H1 (cell line): Measurements from ENCODE around the gene HMCN2. TPM values are rescaled to one million over a fixed set of nuclear protein-coding genes. Genes with fewer than 3 reads are reported as not detected.

ENCODE experiments used
- CTCF ChIA-PET: fragments of 300-600 bp; sonication (Branson Sonifier 250); formaldehyde crosslinking; loops from one replicate; lab custom pipeline; 2021; ENCODE audit not compliant: partially characterized antibody; lab: Charles Lee
- POLR2A ChIA-PET: fragments of 300-600 bp; sonication (Branson Sonifier 250); formaldehyde crosslinking; loops from one replicate; lab custom pipeline; 2021; ENCODE audit warnings: inconsistent platforms; ENCODE audit not compliant: partially characterized antibody; lab: Charles Lee
- DNase-seq, 2 experiments: peaks; one replicate each; pipeline versions ENCODE4 v3.0.0 to v3.0.0-alpha.2; 2010 to 2022; ENCODE audit warnings: low spot score in 2 of 2, low read depth in 1 of 2, mixed read lengths in 1 of 2
- FAIRE-seq: peaks from 2 replicates; lab custom pipeline; 2011; peaks lifted over from hg19 to GRCh38; lab: Jason Lieb, UNC
- H2AFZ ChIP-seq: 2 replicates; pipeline ENCODE4 v1.8.1; 2012; ENCODE audit warnings: low read length, inconsistent platforms
- H2AK5ac ChIP-seq: 2 replicates; pipeline ENCODE4 v1.6.1; 2013; ENCODE audit warnings: low read depth, low read length
- H2BK120ac ChIP-seq: replicated peaks from 2 replicates; pipeline ENCODE3; 2013; ENCODE audit warnings: low read depth, low read length, inconsistent platforms
- H2BK12ac ChIP-seq: 2 replicates; pipeline ENCODE4 v1.6.1; 2013; ENCODE audit warnings: low read depth, low read length
- H2BK15ac ChIP-seq: 2 replicates; pipeline ENCODE4 v1.6.1; 2013; ENCODE audit warnings: low read length
- H2BK20ac ChIP-seq: 2 replicates; pipeline ENCODE4 v1.6.1; 2013; ENCODE audit warnings: low read length
- H2BK5ac ChIP-seq: 2 replicates; pipeline ENCODE4 v1.6.1; 2013; ENCODE audit warnings: low read depth, low read length
- H3K14ac ChIP-seq: 2 replicates; pipeline ENCODE4 v1.6.1; 2013; ENCODE audit warnings: inconsistent platforms; ENCODE audit not compliant: insufficient read length
- H3K18ac ChIP-seq: 2 replicates; pipeline ENCODE4 v1.6.1; 2013; ENCODE audit warnings: low read length; ENCODE audit errors: extremely low read depth
- H3K23ac ChIP-seq: 2 replicates; pipeline ENCODE4 v1.6.1; 2013; ENCODE audit warnings: inconsistent platforms; ENCODE audit not compliant: insufficient read length
- H3K23me2 ChIP-seq: 2 replicates; pipeline ENCODE4 v1.6.1; 2013; ENCODE audit warnings: low read depth, low read length
- H3K27ac ChIP-seq: 2 replicates; pipeline ENCODE4 v1.6.1; 2011; ENCODE audit warnings: low read depth, low read length, inconsistent platforms
- H3K27me3 ChIP-seq, 4 experiments: replicated peaks in 1 of 4; 1 replicate in 1 of 4; 2 replicates in 3 of 4; pipeline versions ENCODE4 v1.6.1 to v1.8.1; 2011 to 2013; ENCODE audit warnings: low read length in 3 of 4, mild to moderate bottlenecking in 3 of 4, inconsistent platforms in 2 of 4, mixed read lengths in 2 of 4, moderate library complexity in 1 of 4; ENCODE audit not compliant: control insufficient read depth in 3 of 4, insufficient read depth in 3 of 4; ENCODE audit errors: extremely low read depth in 1 of 4
- H3K36me3 ChIP-seq, 4 experiments: 2 replicates each; pipeline versions ENCODE4 v1.6.1 to v1.8.1; 2011 to 2013; ENCODE audit warnings: mild to moderate bottlenecking in 4 of 4, low read length in 3 of 4, moderate library complexity in 2 of 4, control low read depth in 1 of 4, inconsistent platforms in 1 of 4; ENCODE audit not compliant: insufficient read depth in 4 of 4, control insufficient read depth in 2 of 4
- H3K4ac ChIP-seq: replicated peaks from 2 replicates; pipeline ENCODE3; 2013; ENCODE audit warnings: low read length, low read depth, mixed read lengths, inconsistent platforms; ENCODE audit not compliant: insufficient read length
- H3K4me1 ChIP-seq, 4 experiments: replicated peaks in 1 of 4; 1 replicate in 1 of 4; 2 replicates in 3 of 4; pipeline versions ENCODE4 v1.6.1 to v1.8.1; 2011 to 2013; ENCODE audit warnings: low read length in 3 of 4, inconsistent platforms in 2 of 4, mixed read lengths in 1 of 4; ENCODE audit not compliant: insufficient read depth in 4 of 4, control insufficient read depth in 3 of 4
- H3K4me2 ChIP-seq, 2 experiments: 2 replicates each; pipeline versions ENCODE4 v1.6.1 to v1.8.1; 2011 to 2013; ENCODE audit warnings: low read depth in 2 of 2, low read length in 2 of 2, control low read depth in 1 of 2, inconsistent platforms in 1 of 2, mild to moderate bottlenecking in 1 of 2; ENCODE audit not compliant: insufficient read depth in 1 of 2
- H3K4me3 ChIP-seq, 4 experiments: fragments of 200-600, 300-600 bp in 1 of 4; sonication (generic), shearing (Covaris generic), sonication (Bioruptor Twin) in 1 of 4; 2 replicates each; pipeline versions ENCODE4 v1.5.1 to v1.8.1; 2011 to 2016; ENCODE audit warnings: low read length in 4 of 4, low read depth in 3 of 4, control low read depth in 2 of 4, inconsistent platforms in 2 of 4, mild to moderate bottlenecking in 2 of 4, mixed read lengths in 1 of 4, moderate library complexity in 1 of 4; ENCODE audit not compliant: insufficient read depth in 2 of 4; ENCODE audit errors: extremely low read depth in 1 of 4
- H3K56ac ChIP-seq: replicated peaks from 2 replicates; pipeline ENCODE3; 2013; ENCODE audit warnings: low read depth, mild to moderate bottlenecking, mixed read lengths, low read length, inconsistent platforms; ENCODE audit not compliant: insufficient read length
- H3K79me1 ChIP-seq: 2 replicates; pipeline ENCODE4 v1.6.1; 2013; ENCODE audit warnings: low read depth, low read length, control low read depth
- H3K79me2 ChIP-seq, 2 experiments: 2 replicates each; pipeline versions ENCODE4 v1.6.1 to v1.8.1; 2012 to 2013; ENCODE audit warnings: low read length in 2 of 2, mild to moderate bottlenecking in 2 of 2, inconsistent platforms in 1 of 2; ENCODE audit not compliant: insufficient read depth in 2 of 2, control insufficient read depth in 1 of 2
- H3K9ac ChIP-seq, 4 experiments: replicated peaks in 1 of 4; 1 replicate in 1 of 4; 2 replicates in 3 of 4; pipeline versions ENCODE4 v1.6.1 to v1.8.1; 2011 to 2013; ENCODE audit warnings: low read depth in 3 of 4, low read length in 3 of 4, control low read depth in 2 of 4, mild to moderate bottlenecking in 2 of 4, moderate library complexity in 2 of 4, inconsistent platforms in 1 of 4; ENCODE audit errors: extremely low read depth in 1 of 4
- H3K9me3 ChIP-seq, 2 experiments: 2 replicates each; pipeline versions ENCODE4 v1.6.1 to v1.8.1; 2012 to 2013; ENCODE audit warnings: mild to moderate bottlenecking in 2 of 2, moderate library complexity in 2 of 2, control low read depth in 1 of 2, inconsistent platforms in 1 of 2, low read depth in 1 of 2, low read length in 1 of 2, mixed read lengths in 1 of 2; ENCODE audit not compliant: insufficient read depth in 2 of 2
- H4K20me1 ChIP-seq, 2 experiments: replicated peaks in 1 of 2; 2 replicates each; pipeline versions ENCODE3 to v1.8.1; 2011 to 2013; ENCODE audit warnings: inconsistent platforms in 2 of 2, low read length in 2 of 2, mild to moderate bottlenecking in 1 of 2; ENCODE audit not compliant: insufficient read depth in 2 of 2, control insufficient read depth in 1 of 2
- H4K5ac ChIP-seq: 2 replicates; pipeline ENCODE4 v1.6.1; 2013; ENCODE audit warnings: low read length, low read depth, mixed read lengths, inconsistent platforms; ENCODE audit not compliant: insufficient read length
- H4K8ac ChIP-seq: 2 replicates; pipeline ENCODE4 v1.8.0; 2013; ENCODE audit warnings: mild to moderate bottlenecking, moderate library complexity, low read length, inconsistent platforms; ENCODE audit not compliant: insufficient read depth; ENCODE audit errors: extremely low read depth
- H4K91ac ChIP-seq: replicated peaks from 2 replicates; pipeline ENCODE3; 2013; ENCODE audit warnings: low read length, mixed read lengths, inconsistent platforms; ENCODE audit not compliant: insufficient read length
- MAX ChIP-seq: IDR thresholded peaks from 2 replicates; pipeline ENCODE4 v1.6.1; 2012; ENCODE audit warnings: inconsistent platforms
- SIN3A ChIP-seq, 2 experiments: IDR thresholded peaks in 1 of 2; conservative IDR thresholded peaks in 1 of 2; 2 replicates each; pipeline ENCODE4 v1.6.1; 2011 to 2012; ENCODE audit warnings: low read length in 2 of 2, improper control_type of control experiment in 1 of 2, low read depth in 1 of 2, mild to moderate bottlenecking in 1 of 2
- WGBS, 2 experiments: shearing (Covaris generic) in 1 of 2; methylation state at CpG; one replicate each; pipeline versions ENCODE4 v1.1.6 to v1.1.7; 2013 to 2015; ENCODE audit warnings: low lambda C conversion rate in 2 of 2, mixed read lengths in 2 of 2, inconsistent platforms in 1 of 2, low coverage in 1 of 2, missing lambda C conversion rate in 1 of 2; ENCODE audit not compliant: insufficient replicate concordance in 2 of 2, insufficient coverage in 1 of 2, insufficient read length in 1 of 2; ENCODE audit errors: extremely low coverage in 1 of 2, missing lambda C conversion rate in 1 of 2; 5-methylcytosine and 5-hydroxymethylcytosine counted together
- polyA plus RNA-seq, 7 experiments: library from polyadenylated mRNA; depleted of rRNA in 3 of 7; stranded (reverse) in 5 of 7; unstranded in 2 of 7; fragments of >200 nt in 5 of 7; fragments of 200-250 nt in 2 of 7; gene quantifications; 1 replicate in 5 of 7; 2 replicates in 1 of 7; 4 replicates in 1 of 7; pipeline versions ENCODE4 v1.2.1 to v1.2.3, GENCODE V29; 2011 to 2013; ENCODE audit warnings: missing spikeins in 2 of 7, mixed read lengths in 2 of 7
- total RNA-seq: library from RNA; stranded (reverse); fragmentation: NEBNext Ultra II Directional; extraction: Animal tissue kit (Norgen Biotek cat#: 25700); gene quantifications from 2 replicates; pipeline ENCODE4 v1.2.1, GENCODE V29; 2021

Gene HMCN2
- total and polyA plus RNA-seq, 2 of the 8 experiments (the other 6 are each of a cell fraction or from before 2014, with no cell fraction given) = 5.0 to 9.1 TPM

GRCh38 chr9:130395810-130396435 is 130.4 kb downstream of the HMCN2 start:
- Histone ChIP-seq H2AK5ac (no peak overlapping the region), H4K8ac (no peak overlapping the region), H3K18ac (no peak overlapping the region), H2BK12ac (no peak overlapping the region), H3K27ac (no peak overlapping the region), H3K4me3 (no peak overlapping the region), H3K27me3 (no peaks in the 10 kb centered on the region), H3K14ac (no peak overlapping the region), H3K56ac (no peak overlapping the region), H2BK120ac (no peak overlapping the region), H3K23me2 (no peaks in the 10 kb centered on the region), H3K79me2 (no peaks in the 10 kb centered on the region), H2BK15ac (no peak overlapping the region), H2AFZ (no peak overlapping the region), H3K9me3 (no peaks in the 10 kb centered on the region), H4K91ac (no peak overlapping the region), H2BK20ac (no peak overlapping the region), H2BK5ac (no peak overlapping the region), H4K5ac (no peak overlapping the region), H3K9ac (no peak overlapping the region), H4K20me1 (no peaks in the 10 kb centered on the region), H3K4ac (no peak overlapping the region), H3K36me3 (no peaks in the 10 kb centered on the region; a peak in 1 of 8 replicates), H3K4me1 (no peaks in the 10 kb centered on the region), H3K23ac (no peak overlapping the region), H3K79me1 (no peaks in the 10 kb centered on the region), H3K4me2 (no peak overlapping the region)
- WGBS, 2 experiments = 88% methylated on average over 25 of the region's 26 CpGs; no CpG with 5 or more reads in 1 of the 2 experiments
- POLR2A ChIA-PET = interaction anchor here (0.6 to 1.3 kb wide), 3 partner anchors 26 to 104 kb away, joined by 3 to 6 read pairs (median 4); no protein-coding TSS in a partner anchor
- DNase-seq (no peak), FAIRE-seq (no peak)
- TF ChIP-seq SIN3A (conservative IDR thresholded peaks at IDR 0.05 in 1 of 2, IDR thresholded peaks at IDR 0.05 in 1 of 2; ENCODE audit: low read depth in 1 of 2, low read length in 2 of 2) (no peak), MAX (no peak)
- CTCF ChIA-PET = no interaction called here
